Activated naive CD4-positive, alpha-beta T cell treated with anti-CD3 and anti-CD28 coated beads, Interleukin-2, amount 50 U/mL, for 16 hours (primary cell): ENCODE data around the gene ANKS6.

Experiments
- DNase-seq: peaks from one replicate; pipeline ENCODE4 v3.0.0-alpha.2; 2020

The ANKS6 gene

GRCh38 chr9:98811051-98811650, 14.8 kb upstream of the ANKS6 start:
- DNase-seq: no peak

- DNase-seq: no peak
Measured at GRCh38 chr9:98810102-98810842, 13.9 kb upstream of the ANKS6 start.

GRCh38 chr9:98809311-98810101, 13.2 kb upstream of the ANKS6 start:
- no peak for DNase-seq

DNA sequence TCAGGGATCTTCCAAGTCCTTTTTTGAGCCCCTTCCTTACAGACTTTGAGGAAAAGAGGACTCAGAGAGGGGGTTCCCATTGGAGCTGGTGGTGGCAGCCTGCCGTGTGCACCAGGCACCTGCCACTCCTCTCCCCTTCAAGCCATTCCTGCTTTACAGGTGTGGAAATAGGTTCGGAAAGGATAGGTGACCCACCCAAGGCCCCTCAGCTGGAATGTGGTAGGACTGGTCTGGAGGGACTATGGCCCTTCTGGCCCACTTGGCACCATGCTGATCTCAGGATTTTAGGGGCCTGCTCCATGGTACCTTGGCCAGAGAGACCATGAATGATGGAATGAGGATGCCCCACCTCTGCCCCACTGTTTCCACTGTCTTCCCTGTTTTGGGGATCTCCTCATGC, 12.5 kb upstream of the ANKS6 start:
- DNase-seq: no peak

- no peak for DNase-seq
Measured at GRCh38 chr9:98808411-98808815, 12.1 kb upstream of the ANKS6 start.

- DNase-seq: peak; percentile 40
Measured at GRCh38 chr9:98807814-98808195, 11.4 kb upstream of the ANKS6 start.

GRCh38 chr9:98807070-98807813, 10.9 kb upstream of the ANKS6 start, which contains the start of gene GALNT12:
TSS of gene GALNT12 (plus strand) at chr9:98807670. CDS start at chr9:98807699, 29 bp downstream.
- DNase-seq: peak; percentile 65

- no peak for DNase-seq
Measured at GRCh38 chr9:98806394-98807035, 10.2 kb upstream of the ANKS6 start.

- no peak for DNase-seq
Measured at GRCh38 chr9:98805506-98806272, 9.3 kb upstream of the ANKS6 start.

- no peak for DNase-seq
Measured at GRCh38 chr9:98804083-98804482, 7.7 kb upstream of the ANKS6 start.

DNA sequence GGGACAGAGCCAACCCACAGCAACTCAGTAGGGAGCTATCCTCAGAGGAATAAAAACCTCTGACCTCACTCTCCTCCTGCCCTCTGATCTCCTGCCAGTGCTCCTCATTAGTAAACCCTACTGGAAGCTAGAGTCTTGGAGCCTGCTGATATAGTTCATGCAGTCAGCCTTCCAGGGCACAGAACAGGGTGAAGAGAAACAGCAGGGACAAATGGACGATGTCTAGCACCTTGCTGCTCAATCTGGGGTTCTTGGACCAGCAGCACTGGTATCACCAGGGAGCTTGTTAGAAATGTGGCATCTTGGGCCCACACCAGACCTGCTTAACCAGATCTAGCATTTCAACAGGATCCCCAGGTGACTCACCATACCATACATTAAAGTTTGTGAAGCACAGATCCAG, 5.6 kb upstream of the ANKS6 start:
- DNase-seq: no peak

DNA sequence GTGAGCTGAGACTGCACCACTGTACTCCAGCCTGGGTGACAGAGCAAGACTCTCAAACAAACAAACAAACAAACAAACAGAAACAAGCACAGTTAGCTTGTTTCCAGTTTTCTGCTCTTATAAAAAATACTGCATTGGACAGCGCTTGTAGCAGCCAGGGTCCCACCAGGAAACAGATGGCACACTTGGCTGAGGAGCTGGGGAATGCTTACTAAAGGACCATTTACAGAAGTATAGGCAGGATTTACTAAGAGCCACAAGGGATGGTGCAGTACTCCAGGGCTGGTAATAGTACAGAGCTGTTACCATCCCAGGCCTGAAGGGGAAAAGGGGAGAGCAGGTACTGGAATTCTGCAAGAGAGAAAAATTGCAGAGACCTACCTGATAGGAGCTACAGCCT, 5.2 kb upstream of the ANKS6 start:
- DNase-seq: no peak

DNA sequence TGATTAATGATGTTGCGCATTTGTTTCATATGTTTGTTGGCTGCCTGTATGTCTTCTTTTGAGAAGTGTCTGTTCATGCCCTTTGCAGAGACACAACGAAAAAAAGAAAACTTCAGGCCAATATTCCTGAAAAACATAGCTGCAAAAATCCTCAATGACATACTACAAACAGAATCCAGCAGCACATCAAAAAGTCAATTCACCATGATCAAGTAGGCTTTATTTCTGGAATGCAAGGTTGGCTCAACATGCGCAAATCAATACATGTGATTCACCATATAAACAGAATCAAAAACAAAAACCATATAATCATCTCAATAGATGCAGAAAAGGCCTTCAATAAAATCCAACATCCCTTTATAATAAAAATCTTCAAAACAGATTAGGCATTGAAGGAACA, 1.9 kb upstream of the ANKS6 start:
- DNase-seq: no peak

DNA sequence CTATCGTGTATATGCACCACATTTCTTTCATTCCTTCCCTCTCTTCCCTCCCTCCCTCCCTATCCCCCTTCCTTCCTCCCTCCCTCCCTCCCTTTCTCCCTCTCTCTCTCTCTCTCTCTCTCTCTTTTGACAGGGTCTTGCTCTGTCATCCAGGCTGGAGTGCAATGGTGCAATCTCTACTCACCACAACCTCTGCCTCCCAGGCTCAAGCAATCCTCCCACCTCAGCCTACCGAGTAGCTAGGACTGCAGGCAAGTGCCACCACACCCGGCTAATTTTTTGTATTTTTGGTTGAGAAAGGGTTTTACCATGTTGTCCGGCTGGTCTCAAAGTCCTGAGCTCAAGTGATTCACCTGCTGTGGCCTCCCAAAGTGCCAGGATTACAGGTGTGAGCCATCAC, 1.1 kb upstream of the ANKS6 start:
- no peak for DNase-seq

- peak; percentile 28 for DNase-seq
Measured at GRCh38 chr9:98795970-98796363, 388 bp downstream of the ANKS6 start.

DNA sequence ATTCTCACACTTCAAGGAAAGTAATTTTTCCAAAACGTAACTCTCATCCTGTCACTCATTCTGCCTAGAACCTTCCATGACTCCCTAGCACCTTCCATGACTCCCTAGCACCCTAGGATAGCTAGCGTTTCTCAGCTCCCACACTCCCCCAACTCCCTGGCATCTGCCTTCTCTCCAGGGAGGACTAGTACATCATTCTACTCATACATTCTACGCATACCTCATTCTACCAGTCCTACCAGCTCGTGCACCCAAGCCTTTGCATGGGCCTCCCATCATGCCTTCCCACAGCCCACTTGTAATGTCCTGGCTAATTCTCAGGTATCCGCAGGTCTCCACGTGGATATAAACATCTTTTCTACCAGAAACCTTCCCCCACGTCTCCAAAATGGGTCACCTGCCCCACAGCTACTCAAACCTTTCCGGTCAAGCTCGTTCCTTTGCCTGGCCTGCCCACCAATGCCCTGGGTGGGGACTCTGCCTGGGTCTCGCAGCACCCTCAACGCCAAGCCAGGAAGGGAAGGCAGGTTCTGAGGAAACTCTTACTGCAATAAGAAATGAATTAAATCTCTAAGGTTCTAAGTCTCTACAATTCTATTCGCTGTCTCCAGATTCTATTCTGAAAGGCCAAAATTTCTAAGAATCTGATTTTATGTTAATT, 930 bp downstream of the ANKS6 start:
- no peak for DNase-seq

GRCh38 chr9:98794802-98795201, 1.6 kb downstream of the ANKS6 start:
- no peak for DNase-seq

DNA sequence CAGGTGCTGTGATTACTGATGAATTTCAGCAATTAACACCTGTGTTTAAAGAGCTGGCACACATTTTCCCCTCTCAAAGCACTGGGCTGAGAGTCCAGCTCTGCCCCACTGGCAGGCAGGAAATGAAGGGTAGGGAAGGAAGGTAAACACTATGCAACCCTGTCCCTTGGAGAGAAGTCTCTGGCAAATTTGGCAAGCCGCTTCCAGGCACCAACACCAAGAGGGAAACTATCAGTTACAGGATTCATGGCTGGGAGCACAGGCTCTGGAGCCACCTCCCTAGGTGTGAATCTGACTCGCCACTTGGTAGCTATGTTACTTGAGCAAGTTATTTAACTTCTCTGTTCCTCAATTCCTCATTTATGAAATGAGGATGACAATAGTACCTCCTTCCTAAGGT, 3.3 kb downstream of the ANKS6 start:
- DNase-seq: no peak

DNA sequence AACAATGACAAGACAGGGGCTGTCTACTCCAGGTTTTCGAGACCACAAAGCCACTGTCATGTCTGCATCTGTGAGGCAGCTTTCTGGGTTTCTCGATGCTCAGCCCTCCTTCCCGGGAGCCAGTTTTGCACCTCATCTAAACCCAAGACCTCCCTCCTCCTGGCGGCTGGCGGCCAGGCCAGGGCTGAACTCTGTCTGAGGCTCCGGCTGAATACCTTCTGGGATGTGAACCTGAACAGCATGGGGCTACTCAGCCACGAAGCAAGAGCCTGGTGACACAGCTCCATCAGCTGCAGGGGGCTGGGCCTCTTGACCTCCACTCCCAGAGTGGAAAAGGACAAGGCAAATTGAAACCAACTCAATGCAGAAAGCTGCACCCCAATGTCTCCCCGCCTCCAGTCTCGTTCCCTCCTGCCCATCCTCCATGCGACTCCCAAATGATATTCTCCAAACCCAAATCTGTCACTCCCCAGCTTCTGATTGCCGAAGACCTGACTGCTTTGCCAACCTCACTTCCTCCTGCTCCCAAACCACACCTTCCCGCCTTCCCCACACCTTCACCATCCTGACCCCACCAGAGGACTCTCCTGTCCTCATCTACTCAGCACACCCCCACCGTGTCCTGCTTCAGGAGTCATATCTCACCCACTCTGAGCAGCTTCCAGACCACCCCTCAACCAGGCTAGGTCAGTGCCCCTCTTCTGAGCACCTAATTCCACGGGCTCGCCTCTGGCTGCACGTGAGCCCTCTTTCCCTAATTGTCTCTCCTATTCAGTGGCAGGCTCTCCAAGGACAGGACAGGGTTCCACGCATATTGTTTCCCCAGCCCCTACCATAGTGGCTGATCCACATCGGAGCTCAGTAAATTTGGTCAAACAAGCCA, 4.5 kb downstream of the ANKS6 start:
- no peak for DNase-seq
